HUES48 (cell line): ENCODE results near the gene TEFM.

Experiments
- H3K27ac ChIP-seq: one replicate; pipeline ENCODE4 v1.7.0; 2013; ENCODE audit warnings: low read depth, low read length, inconsistent platforms
- H3K27me3 ChIP-seq: 2 replicates; pipeline ENCODE4 v1.6.1; 2013; ENCODE audit warnings: mild to moderate bottlenecking, low read length; ENCODE audit not compliant: control insufficient read depth, insufficient read depth
- H3K36me3 ChIP-seq: 2 replicates; pipeline ENCODE4 v1.6.1; 2013; ENCODE audit warnings: low read length; ENCODE audit not compliant: control insufficient read depth, insufficient read depth
- H3K4me1 ChIP-seq: 2 replicates; pipeline ENCODE4 v1.6.1; 2013; ENCODE audit warnings: mild to moderate bottlenecking, low read length; ENCODE audit not compliant: control insufficient read depth, insufficient read depth
- H3K4me3 ChIP-seq: 2 replicates; pipeline ENCODE4 v1.5.1; 2013; ENCODE audit warnings: mild to moderate bottlenecking, low read depth, low read length
- H3K9ac ChIP-seq: 2 replicates; pipeline ENCODE4 v1.6.1; 2013; ENCODE audit warnings: mild to moderate bottlenecking, low read depth, low read length, moderate library complexity
- H3K9me3 ChIP-seq: 2 replicates; pipeline ENCODE4 v1.6.1; 2013; ENCODE audit warnings: low read length; ENCODE audit not compliant: control insufficient read depth, insufficient read depth

The TEFM gene

GRCh38 chr17:30869005-30869404 lies 37.0 kb downstream of the TEFM start:
- no peaks in the 10 kb centered on the region for H3K9me3 ChIP-seq
- no peak overlapping the region for H3K27ac ChIP-seq
- H3K36me3 ChIP-seq = peaks cover 84% of the 10 kb centered on the region
- no peak overlapping the region for H3K9ac ChIP-seq
- no peaks in the 10 kb centered on the region for H3K27me3 ChIP-seq
- no peaks in the 10 kb centered on the region for H3K4me1 ChIP-seq
- H3K4me3 ChIP-seq = no peak overlapping the region

GRCh38 chr17:30864636-30865035 lies 41.4 kb downstream of the TEFM start:
- Histone ChIP-seq H3K9ac (no peak overlapping the region), H3K4me1 (no peaks in the 10 kb centered on the region), H3K27ac (no peak overlapping the region), H3K9me3 (no peaks in the 10 kb centered on the region), H3K27me3 (no peaks in the 10 kb centered on the region), H3K4me3 (no peak overlapping the region), H3K36me3 (peaks cover 85% of the 10 kb centered on the region)

DNA sequence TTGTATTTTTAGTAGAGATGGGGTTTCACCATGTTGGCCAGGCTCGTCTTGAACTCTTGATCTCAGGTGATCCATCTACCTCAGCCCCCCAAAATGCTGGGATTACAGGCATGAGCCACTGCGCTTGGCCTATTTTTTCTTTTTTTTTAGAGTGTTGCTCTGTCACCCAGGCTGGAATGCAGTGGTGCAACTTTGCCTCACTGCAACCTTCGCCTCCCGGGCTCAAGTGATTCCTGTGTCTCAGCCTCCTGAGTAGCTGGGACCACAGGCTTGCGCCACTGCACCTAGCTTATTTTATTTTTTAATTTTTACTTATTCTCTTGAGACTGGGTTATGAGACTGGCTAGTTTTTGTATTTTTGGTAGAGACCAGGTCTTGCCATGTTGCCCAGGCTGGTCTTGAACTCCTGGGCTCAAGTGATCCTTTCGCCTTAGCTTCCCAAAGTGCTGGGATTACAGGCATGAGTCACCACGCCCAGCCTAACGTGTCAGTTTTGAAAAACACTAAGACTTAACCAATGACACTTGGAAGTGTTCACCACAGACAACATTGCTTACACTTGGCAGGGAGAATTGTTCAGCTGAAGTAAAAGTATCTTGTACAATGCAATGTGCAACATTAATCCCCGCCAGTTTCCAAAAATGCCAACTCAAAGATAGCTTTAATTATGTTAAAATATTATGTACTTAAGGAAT lies 47.3 kb downstream of the TEFM start:
- H3K36me3 ChIP-seq = peaks cover 82% of the 10 kb centered on the region
- H3K9ac ChIP-seq = no peak overlapping the region
- H3K27me3 ChIP-seq = no peaks in the 10 kb centered on the region
- H3K9me3 ChIP-seq = no peaks in the 10 kb centered on the region
- H3K4me1 ChIP-seq = no peaks in the 10 kb centered on the region
- no peak overlapping the region for H3K27ac ChIP-seq
- no peak overlapping the region for H3K4me3 ChIP-seq

GRCh38 chr17:30854146-30854545 lies 51.9 kb downstream of the TEFM start:
- Histone ChIP-seq H3K4me3 (no peak overlapping the region), H3K36me3 (peaks cover 82% of the 10 kb centered on the region), H3K9ac (no peak overlapping the region), H3K27me3 (no peaks in the 10 kb centered on the region), H3K27ac (no peak overlapping the region), H3K9me3 (no peaks in the 10 kb centered on the region), H3K4me1 (no peaks in the 10 kb centered on the region)
